ENCODE data around the gene RBBP8NL. TPM values are rescaled to one million over a fixed set of nuclear protein-coding genes. Genes with fewer than 3 reads are reported as not detected.
A peak's percentile ranks its signal among the peaks of the same experiment; 100 is the strongest.

Gene RBBP8NL
- total RNA-seq, 1 experiment from 2014 or later: 1.5 TPM

DNA sequence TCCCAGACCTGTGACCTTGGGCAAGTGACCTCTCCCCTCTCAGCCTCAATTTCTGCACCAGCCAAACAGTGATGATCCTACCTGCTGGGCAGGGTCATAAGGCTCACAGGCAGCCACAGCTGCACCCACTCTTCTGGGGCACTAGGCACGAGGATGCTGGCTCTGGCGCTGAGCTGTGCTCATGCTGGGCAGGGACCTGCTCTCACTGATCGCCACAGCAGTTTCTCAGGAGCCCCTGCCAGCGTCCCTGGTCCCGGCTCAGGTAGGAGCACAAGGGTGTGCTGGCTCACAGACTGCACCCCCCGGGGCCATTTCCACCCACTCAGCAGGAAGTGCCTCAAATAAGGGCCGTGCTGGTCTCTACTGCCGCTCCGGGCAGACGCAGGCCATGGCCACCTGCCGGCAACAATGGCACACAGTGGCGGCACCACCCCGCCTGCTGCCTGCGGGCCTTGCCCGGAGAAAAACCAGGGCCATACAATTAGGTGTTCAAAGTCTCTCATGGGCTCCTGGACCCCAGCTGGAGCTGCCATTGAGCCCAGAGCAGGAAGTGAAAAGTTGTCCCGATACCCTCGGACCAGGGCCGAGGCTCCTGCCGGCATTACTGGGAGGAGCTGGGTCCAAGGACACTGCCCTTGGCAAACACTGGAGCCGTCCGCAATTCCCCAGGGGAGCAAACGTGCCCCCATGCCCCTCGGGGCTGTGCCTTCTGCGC lies 15.7 kb downstream of the RBBP8NL start:
- ATAC-seq: no peak
- DNase-seq (ENCODE audit: low spot score): no peak
- ChIA-PET CTCF (interaction anchor here (0.6 to 3.1 kb wide), 13 partner anchors 10 to 1112 kb away, joined by 3 to 27 read pairs (median 7); partner anchors contain the start of genes RBBP8NL and SLCO4A1), POLR2A (no interaction called here)
- no peaks in the 10 kb centered on the region for H3K36me3 Mint-ChIP-seq
- no peaks in the 10 kb centered on the region for H3K4me1 Mint-ChIP-seq
- H3K4me3 Mint-ChIP-seq: no peak overlapping the region
- TF ChIP-seq GABPB1 (CRISPR knock-in tag; IDR thresholded peaks at IDR 0.05): 0 out of 2 replicates have a peak, but pooled peaks have one; percentile 7
- TF ChIP-seq, protein P1, sequence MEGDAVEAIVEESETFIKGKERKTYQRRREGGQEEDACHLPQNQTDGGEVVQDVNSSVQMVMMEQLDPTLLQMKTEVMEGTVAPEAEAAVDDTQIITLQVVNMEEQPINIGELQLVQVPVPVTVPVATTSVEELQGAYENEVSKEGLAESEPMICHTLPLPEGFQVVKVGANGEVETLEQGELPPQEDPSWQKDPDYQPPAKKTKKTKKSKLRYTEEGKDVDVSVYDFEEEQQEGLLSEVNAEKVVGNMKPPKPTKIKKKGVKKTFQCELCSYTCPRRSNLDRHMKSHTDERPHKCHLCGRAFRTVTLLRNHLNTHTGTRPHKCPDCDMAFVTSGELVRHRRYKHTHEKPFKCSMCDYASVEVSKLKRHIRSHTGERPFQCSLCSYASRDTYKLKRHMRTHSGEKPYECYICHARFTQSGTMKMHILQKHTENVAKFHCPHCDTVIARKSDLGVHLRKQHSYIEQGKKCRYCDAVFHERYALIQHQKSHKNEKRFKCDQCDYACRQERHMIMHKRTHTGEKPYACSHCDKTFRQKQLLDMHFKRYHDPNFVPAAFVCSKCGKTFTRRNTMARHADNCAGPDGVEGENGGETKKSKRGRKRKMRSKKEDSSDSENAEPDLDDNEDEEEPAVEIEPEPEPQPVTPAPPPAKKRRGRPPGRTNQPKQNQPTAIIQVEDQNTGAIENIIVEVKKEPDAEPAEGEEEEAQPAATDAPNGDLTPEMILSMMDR (IDR thresholded peaks at IDR 0.05): no peak
- TF ChIP-seq, protein P2, sequence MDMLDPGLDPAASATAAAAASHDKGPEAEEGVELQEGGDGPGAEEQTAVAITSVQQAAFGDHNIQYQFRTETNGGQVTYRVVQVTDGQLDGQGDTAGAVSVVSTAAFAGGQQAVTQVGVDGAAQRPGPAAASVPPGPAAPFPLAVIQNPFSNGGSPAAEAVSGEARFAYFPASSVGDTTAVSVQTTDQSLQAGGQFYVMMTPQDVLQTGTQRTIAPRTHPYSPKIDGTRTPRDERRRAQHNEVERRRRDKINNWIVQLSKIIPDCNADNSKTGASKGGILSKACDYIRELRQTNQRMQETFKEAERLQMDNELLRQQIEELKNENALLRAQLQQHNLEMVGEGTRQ (CRISPR knock-in tag; IDR thresholded peaks at IDR 0.05): no peak
- no peaks in the 10 kb centered on the region for H3K9me3 Mint-ChIP-seq
- H3K27ac Mint-ChIP-seq: no peak overlapping the region
- peaks cover 5% of the 10 kb centered on the region for H3K27me3 Mint-ChIP-seq (ENCODE audit: low read depth)

DNA sequence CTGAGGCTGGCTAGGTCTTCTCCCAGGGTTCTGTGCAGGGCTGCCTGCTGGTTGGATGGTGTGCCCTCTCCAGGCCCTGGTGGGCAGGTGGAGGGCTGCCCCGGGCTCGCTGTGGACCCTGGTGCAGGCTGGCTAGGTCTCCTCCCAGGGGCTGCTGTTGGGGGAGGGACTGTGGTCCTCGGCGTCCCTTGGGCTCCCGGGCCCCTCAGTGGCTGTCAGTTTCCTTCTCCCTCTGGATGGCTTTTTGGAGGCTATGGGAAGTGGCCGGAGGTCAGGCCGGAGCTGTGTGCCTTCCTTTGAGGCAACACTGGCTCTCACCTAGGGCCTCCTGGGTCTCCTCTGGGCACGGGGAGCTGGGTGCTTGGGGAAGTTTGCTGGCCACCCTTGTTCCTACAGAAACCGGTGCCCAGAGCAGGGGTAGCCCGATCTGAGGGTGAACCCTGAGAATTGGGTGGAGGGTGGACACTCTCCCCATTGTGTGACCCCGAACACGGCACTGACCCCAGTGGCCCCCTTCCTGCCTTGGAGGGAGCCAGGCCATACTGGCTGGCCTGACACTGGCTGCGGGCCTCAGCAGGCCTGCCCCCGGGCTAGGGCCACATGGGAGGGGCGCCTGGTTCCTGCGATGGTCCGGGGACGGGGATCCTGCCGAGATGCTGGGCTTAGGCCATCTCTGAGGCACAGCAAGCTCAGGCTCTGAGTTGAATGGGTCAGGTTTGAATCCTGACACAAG lies 16.4 kb downstream of the RBBP8NL start:
- Mint-ChIP-seq H3K36me3 (no peaks in the 10 kb centered on the region), H3K27ac (no peak overlapping the region), H3K4me3 (no peak overlapping the region), H3K9me3 (no peaks in the 10 kb centered on the region), H3K27me3 (ENCODE audit: low read depth) (peaks cover 5% of the 10 kb centered on the region), H3K4me1 (peaks cover 3% of the 10 kb centered on the region; the same call in 1 of the 2 replicates)
- ATAC-seq: no peak
- ChIA-PET CTCF (interaction anchor here (0.6 to 3.1 kb wide), 41 partner anchors 8 to 1113 kb away, joined by 3 to 27 read pairs (median 4); partner anchors contain the start of genes ADRM1, RBBP8NL, RPS21 and SLCO4A1), POLR2A (no interaction called here)
- no peak for DNase-seq (ENCODE audit: low spot score)
- TF ChIP-seq OVOL2 (CRISPR knock-in tag; IDR thresholded peaks at IDR 0.05; ENCODE audit: borderline replicate concordance) (no peak), NFYB (CRISPR knock-in tag; conservative IDR thresholded peaks at IDR 0.05; ENCODE audit: low read depth) (no peak), SMAD4 (CRISPR knock-in tag; IDR thresholded peaks at IDR 0.05) (no peak), ZBTB21 (CRISPR knock-in tag; IDR thresholded peaks at IDR 0.05; ENCODE audit: borderline replicate concordance) (no peak), GTF2I (CRISPR knock-in tag; conservative IDR thresholded peaks at IDR 0.05) (no peak), ZNF396 (CRISPR knock-in tag; IDR thresholded peaks at IDR 0.05; ENCODE audit: borderline replicate concordance) (no peak), FOXJ3 (CRISPR knock-in tag; IDR thresholded peaks at IDR 0.05; ENCODE audit: borderline replicate concordance) (no peak), TP53 (CRISPR knock-in tag; IDR thresholded peaks at IDR 0.05) (no peak)
- TF ChIP-seq, protein P3, sequence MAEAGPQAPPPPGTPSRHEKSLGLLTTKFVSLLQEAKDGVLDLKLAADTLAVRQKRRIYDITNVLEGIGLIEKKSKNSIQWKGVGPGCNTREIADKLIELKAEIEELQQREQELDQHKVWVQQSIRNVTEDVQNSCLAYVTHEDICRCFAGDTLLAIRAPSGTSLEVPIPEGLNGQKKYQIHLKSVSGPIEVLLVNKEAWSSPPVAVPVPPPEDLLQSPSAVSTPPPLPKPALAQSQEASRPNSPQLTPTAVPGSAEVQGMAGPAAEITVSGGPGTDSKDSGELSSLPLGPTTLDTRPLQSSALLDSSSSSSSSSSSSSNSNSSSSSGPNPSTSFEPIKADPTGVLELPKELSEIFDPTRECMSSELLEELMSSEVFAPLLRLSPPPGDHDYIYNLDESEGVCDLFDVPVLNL (CRISPR knock-in tag; IDR thresholded peaks at IDR 0.05; ENCODE audit: borderline replicate concordance, low read depth): no peak
- TF ChIP-seq, protein P4, sequence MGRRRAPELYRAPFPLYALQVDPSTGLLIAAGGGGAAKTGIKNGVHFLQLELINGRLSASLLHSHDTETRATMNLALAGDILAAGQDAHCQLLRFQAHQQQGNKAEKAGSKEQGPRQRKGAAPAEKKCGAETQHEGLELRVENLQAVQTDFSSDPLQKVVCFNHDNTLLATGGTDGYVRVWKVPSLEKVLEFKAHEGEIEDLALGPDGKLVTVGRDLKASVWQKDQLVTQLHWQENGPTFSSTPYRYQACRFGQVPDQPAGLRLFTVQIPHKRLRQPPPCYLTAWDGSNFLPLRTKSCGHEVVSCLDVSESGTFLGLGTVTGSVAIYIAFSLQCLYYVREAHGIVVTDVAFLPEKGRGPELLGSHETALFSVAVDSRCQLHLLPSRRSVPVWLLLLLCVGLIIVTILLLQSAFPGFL (CRISPR knock-in tag; IDR thresholded peaks at IDR 0.05; ENCODE audit: borderline replicate concordance): no peak
- TF ChIP-seq, protein P5, sequence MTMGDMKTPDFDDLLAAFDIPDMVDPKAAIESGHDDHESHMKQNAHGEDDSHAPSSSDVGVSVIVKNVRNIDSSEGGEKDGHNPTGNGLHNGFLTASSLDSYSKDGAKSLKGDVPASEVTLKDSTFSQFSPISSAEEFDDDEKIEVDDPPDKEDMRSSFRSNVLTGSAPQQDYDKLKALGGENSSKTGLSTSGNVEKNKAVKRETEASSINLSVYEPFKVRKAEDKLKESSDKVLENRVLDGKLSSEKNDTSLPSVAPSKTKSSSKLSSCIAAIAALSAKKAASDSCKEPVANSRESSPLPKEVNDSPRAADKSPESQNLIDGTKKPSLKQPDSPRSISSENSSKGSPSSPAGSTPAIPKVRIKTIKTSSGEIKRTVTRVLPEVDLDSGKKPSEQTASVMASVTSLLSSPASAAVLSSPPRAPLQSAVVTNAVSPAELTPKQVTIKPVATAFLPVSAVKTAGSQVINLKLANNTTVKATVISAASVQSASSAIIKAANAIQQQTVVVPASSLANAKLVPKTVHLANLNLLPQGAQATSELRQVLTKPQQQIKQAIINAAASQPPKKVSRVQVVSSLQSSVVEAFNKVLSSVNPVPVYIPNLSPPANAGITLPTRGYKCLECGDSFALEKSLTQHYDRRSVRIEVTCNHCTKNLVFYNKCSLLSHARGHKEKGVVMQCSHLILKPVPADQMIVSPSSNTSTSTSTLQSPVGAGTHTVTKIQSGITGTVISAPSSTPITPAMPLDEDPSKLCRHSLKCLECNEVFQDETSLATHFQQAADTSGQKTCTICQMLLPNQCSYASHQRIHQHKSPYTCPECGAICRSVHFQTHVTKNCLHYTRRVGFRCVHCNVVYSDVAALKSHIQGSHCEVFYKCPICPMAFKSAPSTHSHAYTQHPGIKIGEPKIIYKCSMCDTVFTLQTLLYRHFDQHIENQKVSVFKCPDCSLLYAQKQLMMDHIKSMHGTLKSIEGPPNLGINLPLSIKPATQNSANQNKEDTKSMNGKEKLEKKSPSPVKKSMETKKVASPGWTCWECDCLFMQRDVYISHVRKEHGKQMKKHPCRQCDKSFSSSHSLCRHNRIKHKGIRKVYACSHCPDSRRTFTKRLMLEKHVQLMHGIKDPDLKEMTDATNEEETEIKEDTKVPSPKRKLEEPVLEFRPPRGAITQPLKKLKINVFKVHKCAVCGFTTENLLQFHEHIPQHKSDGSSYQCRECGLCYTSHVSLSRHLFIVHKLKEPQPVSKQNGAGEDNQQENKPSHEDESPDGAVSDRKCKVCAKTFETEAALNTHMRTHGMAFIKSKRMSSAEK (CRISPR knock-in tag; IDR thresholded peaks at IDR 0.05; ENCODE audit: borderline replicate concordance): no peak
- TF ChIP-seq, protein P6, sequence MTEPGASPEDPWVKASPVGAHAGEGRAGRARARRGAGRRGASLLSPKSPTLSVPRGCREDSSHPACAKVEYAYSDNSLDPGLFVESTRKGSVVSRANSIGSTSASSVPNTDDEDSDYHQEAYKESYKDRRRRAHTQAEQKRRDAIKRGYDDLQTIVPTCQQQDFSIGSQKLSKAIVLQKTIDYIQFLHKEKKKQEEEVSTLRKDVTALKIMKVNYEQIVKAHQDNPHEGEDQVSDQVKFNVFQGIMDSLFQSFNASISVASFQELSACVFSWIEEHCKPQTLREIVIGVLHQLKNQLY (CRISPR knock-in tag; IDR thresholded peaks at IDR 0.05): no peak

All from WTC11 (cell line).